K562 (cell line): ENCODE measurements around the gene CCSER2. TPM values are rescaled to one million over a fixed set of nuclear protein-coding genes. Genes with fewer than 3 reads are reported as not detected.

ENCODE experiments used
- ATAC-seq: fragments of 200-7000 bp; cut with Tn5 transposase; 3 replicates; pipeline ENCODE4 v1.9.1; 2020; ENCODE audit warnings: moderate library complexity
- BruUV-seq: library from RNA; stranded (reverse); fragments of 400-500 nt; replicated peaks from 2 replicates; lab custom pipeline; 2021; lab: Mats Ljungman, UMichigan
- CTCF ChIA-PET: fragments of 300-600 bp; formaldehyde crosslinking; extraction: SDS; loops from one replicate; lab custom pipeline; 2021; ENCODE audit warnings: low intra/inter-chr PET ratio; lab: Yijun Ruan, JAX
- POLR2A ChIA-PET: fragments of 300-600, 350-650 bp; sonication (Branson Sonifier 250); formaldehyde crosslinking; extraction: SDS; loops from one replicate; lab custom pipeline; 2021; ENCODE audit warnings: antibody characterized with exemption, inconsistent platforms; lab: Yijun Ruan, JAX
- DNase-seq, 4 experiments: peaks; one replicate each; pipeline versions ENCODE4 v3.0.0 to v3.0.0-alpha.2; 2011 to 2018; ENCODE audit warnings: low spot score in 3 of 4, mixed read lengths in 3 of 4; ENCODE audit errors: extremely low read depth in 1 of 4
- FAIRE-seq: peaks from 2 replicates; lab custom pipeline; 2011; peaks lifted over from hg19 to GRCh38; lab: Jason Lieb, UNC
- H2AFZ ChIP-seq: 2 replicates; pipeline ENCODE4 v1.6.0; 2011; ENCODE audit warnings: low read depth, low read length, control low read depth, inconsistent platforms
- H3K27ac ChIP-seq: fragments of 200-600 bp; 3 replicates; pipeline ENCODE4 v1.8.0; 2011; ENCODE audit warnings: low read depth, mild to moderate bottlenecking, control low read depth, inconsistent platforms, low read length, moderate library complexity, mixed read lengths; ENCODE audit errors: extremely low read depth
- H3K27me3 ChIP-seq, 2 experiments: fragments of 300-600 bp in 1 of 2; 2 replicates in 1 of 2; 3 replicates in 1 of 2; pipeline versions ENCODE4 v1.6.0 to v1.8.0; 2011; ENCODE audit warnings: inconsistent platforms in 2 of 2, low read length in 2 of 2, mild to moderate bottlenecking in 1 of 2, mixed read lengths in 1 of 2, moderate library complexity in 1 of 2; ENCODE audit not compliant: control insufficient read depth in 2 of 2, insufficient read depth in 2 of 2
- H3K36me3 ChIP-seq: fragments of 300-600 bp; 3 replicates; pipeline ENCODE4 v1.8.0; 2011; ENCODE audit warnings: mild to moderate bottlenecking, low read length, inconsistent platforms; ENCODE audit not compliant: control insufficient read depth, insufficient read depth
- H3K4me1 ChIP-seq, 2 experiments: fragments of 200-600 bp in 1 of 2; replicated peaks in 1 of 2; 2 replicates in 1 of 2; 3 replicates in 1 of 2; pipeline versions ENCODE4 v1.5.1 to v1.8.0; 2011; ENCODE audit warnings: inconsistent platforms in 2 of 2, low read length in 2 of 2, mild to moderate bottlenecking in 1 of 2, mixed read lengths in 1 of 2, moderate library complexity in 1 of 2; ENCODE audit not compliant: control insufficient read depth in 2 of 2, insufficient read depth in 2 of 2
- H3K4me2 ChIP-seq: 2 replicates; pipeline ENCODE4 v1.6.1; 2011; ENCODE audit warnings: low read length, control low read depth, inconsistent platforms, mixed read lengths; ENCODE audit not compliant: insufficient read depth
- H3K4me3 ChIP-seq: fragments of 200-600 bp; sonication (generic), shearing (Covaris generic); 2 replicates; pipeline ENCODE4 v1.5.1; 2016; ENCODE audit warnings: control low read depth, inconsistent platforms
- H3K79me2 ChIP-seq: fragments of 200-600 bp; 3 replicates; pipeline ENCODE4 v1.8.0; 2011; ENCODE audit warnings: low read length, inconsistent platforms; ENCODE audit not compliant: control insufficient read depth, insufficient read depth
- H3K9ac ChIP-seq, 2 experiments: 2 replicates each; pipeline versions ENCODE4 v1.6.0 to v1.6.1; 2011; ENCODE audit warnings: low read depth in 2 of 2, low read length in 2 of 2, control low read depth in 1 of 2, inconsistent platforms in 1 of 2, mild to moderate bottlenecking in 1 of 2, mixed read lengths in 1 of 2; ENCODE audit not compliant: insufficient read depth in 1 of 2
- H3K9me1 ChIP-seq: one replicate; pipeline ENCODE4 v1.6.0; 2011; ENCODE audit warnings: inconsistent platforms, mild to moderate bottlenecking, low read length, moderate library complexity; ENCODE audit not compliant: control insufficient read depth, insufficient read depth
- H3K9me3 ChIP-seq: replicated peaks from 2 replicates; pipeline ENCODE4 v1.5.1; 2011; ENCODE audit warnings: low read depth, low read length, inconsistent platforms; ENCODE audit not compliant: control insufficient read depth, insufficient read depth
- H4K20me1 ChIP-seq: replicated peaks from 2 replicates; pipeline ENCODE4 v1.6.1; 2011; ENCODE audit warnings: low read length, inconsistent platforms, mixed read lengths; ENCODE audit not compliant: control insufficient read depth, insufficient read depth
- ARID1B ChIP-seq: fragments of 450-650 bp; IDR thresholded peaks from 2 replicates; pipeline ENCODE4 v1.6.1; 2016; ENCODE audit warnings: antibody characterized with exemption, mild to moderate bottlenecking, inconsistent platforms
- BMI1 ChIP-seq: fragments of 150-350 bp; IDR thresholded peaks from 2 replicates; pipeline ENCODE4 v1.6.1; 2014; ENCODE audit warnings: low read length
- CTCF ChIP-seq, 3 experiments: IDR thresholded peaks in 2 of 3; conservative IDR thresholded peaks in 1 of 3; 2 replicates each; pipeline ENCODE4 v1.5.1; 2011 to 2012; ENCODE audit warnings: low read length in 3 of 3, mild to moderate bottlenecking in 3 of 3, control low read depth in 2 of 3, improper control_type of control experiment in 1 of 3, inconsistent platforms in 1 of 3, low read depth in 1 of 3, mixed read lengths in 1 of 3, moderate library complexity in 1 of 3; ENCODE audit not compliant: insufficient read depth in 2 of 3
- ELF4 ChIP-seq: fragments of 450-650 bp; formaldehyde crosslinking; IDR thresholded peaks from 2 replicates; pipeline ENCODE4 v1.4.0; 2022; ENCODE audit warnings: missing genetic modification characterization
- MCM2 ChIP-seq: fragments of 450-650 bp; IDR thresholded peaks from 2 replicates; pipeline ENCODE4 v1.6.1; 2017; ENCODE audit warnings: low read depth, mild to moderate bottlenecking
- NR3C1 ChIP-seq: sonication (generic); formaldehyde crosslinking; IDR thresholded peaks from 2 replicates; pipeline ENCODE4 v1.8.1; 2022; ENCODE audit warnings: missing genetic modification reagents
- RBM17 ChIP-seq: fragments of 200-400 bp; formaldehyde crosslinking; IDR thresholded peaks from 2 replicates; pipeline ENCODE4 v1.6.1; 2017; ENCODE audit warnings: low read depth, mild to moderate bottlenecking, low read length, borderline replicate concordance
- SMAD2 ChIP-seq: fragments of 150-350 bp; IDR thresholded peaks from 2 replicates; pipeline ENCODE4 v1.6.1; 2014; ENCODE audit warnings: low read depth, mild to moderate bottlenecking, low read length
- SP2 ChIP-seq: IDR thresholded peaks from 2 replicates; pipeline ENCODE4 v1.6.1; 2011; ENCODE audit warnings: mild to moderate bottlenecking, low read depth, low read length, moderate library complexity; ENCODE audit not compliant: poor library complexity, severe bottlenecking; ENCODE audit errors: extremely low read depth
- TFAP4 ChIP-seq: sonication (generic); formaldehyde crosslinking; IDR thresholded peaks from 2 replicates; pipeline ENCODE4 v1.8.0; 2022; ENCODE audit warnings: missing genetic modification reagents, mild to moderate bottlenecking, moderate library complexity, borderline replicate concordance
- ZBTB5 ChIP-seq: fragments of 450-650 bp; IDR thresholded peaks from 2 replicates; pipeline ENCODE4 v1.6.1; 2017; ENCODE audit warnings: antibody characterized with exemption
- ZC3H8 ChIP-seq: fragments of 450-650 bp; IDR thresholded peaks from 2 replicates; pipeline ENCODE4 v1.6.1; 2017
- ZFP36 ChIP-seq: fragments of 150-350 bp; IDR thresholded peaks from 2 replicates; pipeline ENCODE4 v1.6.1; 2018; ENCODE audit warnings: low read length, low read depth; ENCODE audit not compliant: partially characterized antibody
- ZNF197 ChIP-seq: fragments of 200-800 bp; sonication (Bioruptor generic); IDR thresholded peaks from 2 replicates; pipeline ENCODE4 v1.6.1; 2016; ENCODE audit warnings: low read depth, missing genetic modification characterization, missing compliant biosample characterization
- ZNF395 ChIP-seq: fragments of 200-800 bp; sonication (Bioruptor generic); IDR thresholded peaks from 2 replicates; pipeline ENCODE4 v1.6.1; 2017; ENCODE audit warnings: missing genetic modification characterization, missing compliant biosample characterization
- ZNF57 ChIP-seq: fragments of 450-650 bp; formaldehyde crosslinking; IDR thresholded peaks from 2 replicates; pipeline ENCODE4 v1.4.0; 2020; ENCODE audit warnings: mild to moderate bottlenecking, moderate library complexity
- WGBS: fragments of 100-300 bp; shearing (Covaris generic); methylation state at CpG from one replicate; pipeline ENCODE4 v1.1.6; 2016; ENCODE audit warnings: low coverage, mixed read lengths; ENCODE audit not compliant: insufficient coverage; ENCODE audit errors: missing lambda C conversion rate; 5-methylcytosine and 5-hydroxymethylcytosine counted together
- in situ Hi-C: fragments of 300-500 bp; cut with MboI; formaldehyde crosslinking; loops from 4 replicates; pipeline ENCODE4 v1.15.0; 2018; ENCODE audit warnings: inconsistent platforms, mixed read lengths
- intact Hi-C: fragments of 100-400 bp; cut with micrococcal nuclease; formaldehyde crosslinking; loops from 2 replicates; pipeline ENCODE4 v1.14.2; 2022
- polyA plus RNA-seq, 8 experiments: library from polyadenylated mRNA; depleted of rRNA in 4 of 8; stranded (reverse) in 5 of 8; unstranded in 3 of 8; fragments of >200 nt; fragmentation: Nextera tagmentation in 2 of 8; fragmentation: Illumina TruSeq in 1 of 8; extraction: Ambion mirVana in 2 of 8; extraction: Trizol in 1 of 8; gene quantifications; 2 replicates each; pipeline versions ENCODE4 v1.2.1 to v1.2.3, GENCODE V29; 2011 to 2014; ENCODE audit warnings: inconsistent platforms in 1 of 8, missing spikeins in 1 of 8
- total RNA-seq, 7 experiments: library from RNA; depleted of rRNA in 6 of 7; stranded (reverse); fragments of >200 nt in 6 of 7; fragmentation: Illumina TruSeq in 2 of 7; extraction: Trizol in 2 of 7; gene quantifications; 2 replicates each; pipeline versions ENCODE4 v1.2.1 to v1.2.3, GENCODE V29; 2011 to 2021; ENCODE audit warnings: low replicate concordance in 1 of 7

The CCSER2 gene
- total and polyA plus RNA-seq, 9 of the 15 experiments (the other 6 are each of a cell fraction or from before 2014, with no cell fraction given), result 2.7 to 15.1 (median 9.7) TPM

- H3K4me1 ChIP-seq, result peaks cover 0 to 2% of the 10 kb centered on the region in 2 experiments; a peak in 1 of 5 replicates
- no peak overlapping the region for H3K27ac ChIP-seq
- ChIA-PET POLR2A (interaction anchor here (1.1 kb wide), 1 partner anchor 11 kb away, joined by 3 read pairs; no protein-coding TSS in a partner anchor), CTCF (no interaction called here)
- FAIRE-seq (no peak), ATAC-seq (no peak), DNase-seq (no peak)
- no peak overlapping the region for H3K9ac ChIP-seq
- no peak overlapping the region for H3K4me2 ChIP-seq
- H3K36me3 ChIP-seq, result no peaks in the 10 kb centered on the region
- no peaks in the 10 kb centered on the region; the same call in 2 of the 3 replicates for H3K79me2 ChIP-seq
- H3K4me3 ChIP-seq, result no peak overlapping the region
- no TSS peak for BruUV-seq
- H3K27me3 ChIP-seq, result no peaks in the 10 kb centered on the region
- no peak overlapping the region for H2AFZ ChIP-seq
- no peaks in the 10 kb centered on the region for H3K9me3 ChIP-seq
- 62% methylated on average over 2 of the region's 2 CpGs for WGBS
- in situ Hi-C loops, result no loop called here
- no peaks in the 10 kb centered on the region for H3K9me1 ChIP-seq
- intact Hi-C loops, result loop anchor here (5.0 kb wide), 1 partner anchor 67 kb away; no protein-coding TSS in a partner anchor
- no peaks in the 10 kb centered on the region for H4K20me1 ChIP-seq
- TF ChIP-seq ZNF57 (no peak), NR3C1 (CRISPR knock-in tag) (no peak), ARID1B (no peak), MCM2 (no peak), ZFP36 (no peak), ZBTB5 (no peak), ELF4 (CRISPR knock-in tag) (no peak), ZNF395 (no peak), RBM17 (no peak), SMAD2 (no peak), SP2 (no peak), CTCF (IDR thresholded peaks at IDR 0.05 in 2 of 3, conservative IDR thresholded peaks at IDR 0.05 in 1 of 3; ENCODE audit: insufficient read depth in 2 of 3, low read depth in 1 of 3, low read length in 3 of 3) (no peak), BMI1 (no peak), TFAP4 (CRISPR knock-in tag) (no peak), ZNF197 (no peak), ZC3H8 (no peak)
Measured at GRCh38 chr10:84355106-84355505, 26.7 kb downstream of the CCSER2 start.
